Hematopoietic multipotent progenitor cell treated with erythropoietin and hydrocortisone succinate and interleukin-3 and kit ligand, for 15 days (in vitro differentiated cells): ENCODE data around the gene TMEM184A.

Source experiments
- DNase-seq: peaks from one replicate; pipeline ENCODE4 v3.0.0-alpha.2; 2015; ENCODE audit warnings: low spot score

Gene TMEM184A

DNA sequence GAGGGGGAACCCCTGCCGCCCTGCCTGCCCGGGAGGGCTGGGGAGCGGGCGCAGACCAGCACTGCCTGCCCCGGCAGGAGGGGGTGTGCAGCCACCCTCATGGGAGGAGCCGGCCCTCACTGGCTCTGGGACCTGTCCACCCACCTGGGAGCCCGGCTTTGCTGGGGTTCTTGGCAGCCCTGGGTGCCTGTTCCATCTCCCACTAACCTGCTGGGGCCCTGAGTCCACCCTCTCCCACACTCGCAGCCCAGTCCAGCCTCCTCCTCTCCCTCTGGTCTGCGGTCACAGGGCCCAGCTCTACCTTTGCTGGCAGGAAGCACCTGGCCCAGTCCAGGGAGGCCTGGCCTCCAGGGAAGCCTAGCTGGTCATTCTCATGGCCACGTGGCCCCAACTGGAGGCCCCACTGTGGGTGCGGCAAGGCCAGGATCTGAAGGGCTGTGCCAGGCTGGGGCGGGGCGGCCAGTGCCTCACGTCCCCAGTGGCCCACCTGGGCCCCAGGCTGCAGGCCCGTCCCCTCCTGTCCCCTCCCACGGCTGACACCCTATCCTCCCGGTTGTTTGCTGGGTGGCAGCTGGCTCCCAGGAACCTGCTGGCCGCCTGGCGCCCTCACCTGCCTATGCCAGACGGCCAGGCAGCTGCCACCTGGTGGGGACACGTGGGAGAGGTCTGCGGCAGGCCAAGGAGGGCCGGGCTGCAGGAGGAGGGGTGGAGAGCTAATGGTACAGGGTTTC, at the start of gene TMEM184A:
TMEM184A (minus strand) TSS at position 393 of the 731 bp plus-strand sequence. CDS start 721 bp downstream, outside the sequence.
- peak; percentile 55 for DNase-seq

- DNase-seq, result no peak
Observed at GRCh38 chr7:1604383-1604782, 48.4 kb upstream of the TMEM184A start.

GRCh38 chr7:1603346-1604225, 47.6 kb upstream of the TMEM184A start:
- no peak for DNase-seq

GRCh38 chr7:1602386-1602785, 46.4 kb upstream of the TMEM184A start:
- DNase-seq, result no peak

DNA sequence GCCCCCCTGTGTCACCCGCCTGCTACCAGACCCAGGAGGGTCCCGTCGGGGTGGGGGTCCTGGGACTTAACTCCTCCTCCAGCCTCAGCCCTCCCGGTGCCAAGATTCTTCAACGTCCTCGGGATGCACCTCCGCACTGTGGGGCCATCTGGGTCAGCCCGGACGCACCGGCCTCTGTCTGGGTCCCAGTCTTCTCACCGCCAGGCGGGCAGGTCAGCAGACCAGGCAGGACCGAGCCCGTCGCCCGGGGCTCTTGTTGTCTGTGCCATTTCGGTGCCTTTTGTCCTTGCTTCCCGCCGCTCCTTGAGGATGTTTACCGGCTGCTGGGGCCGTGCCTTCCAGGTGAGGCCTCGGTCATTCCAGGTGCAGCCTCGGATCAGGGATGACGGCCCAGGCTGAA, 46.0 kb upstream of the TMEM184A start:
- DNase-seq, result no peak

DNA sequence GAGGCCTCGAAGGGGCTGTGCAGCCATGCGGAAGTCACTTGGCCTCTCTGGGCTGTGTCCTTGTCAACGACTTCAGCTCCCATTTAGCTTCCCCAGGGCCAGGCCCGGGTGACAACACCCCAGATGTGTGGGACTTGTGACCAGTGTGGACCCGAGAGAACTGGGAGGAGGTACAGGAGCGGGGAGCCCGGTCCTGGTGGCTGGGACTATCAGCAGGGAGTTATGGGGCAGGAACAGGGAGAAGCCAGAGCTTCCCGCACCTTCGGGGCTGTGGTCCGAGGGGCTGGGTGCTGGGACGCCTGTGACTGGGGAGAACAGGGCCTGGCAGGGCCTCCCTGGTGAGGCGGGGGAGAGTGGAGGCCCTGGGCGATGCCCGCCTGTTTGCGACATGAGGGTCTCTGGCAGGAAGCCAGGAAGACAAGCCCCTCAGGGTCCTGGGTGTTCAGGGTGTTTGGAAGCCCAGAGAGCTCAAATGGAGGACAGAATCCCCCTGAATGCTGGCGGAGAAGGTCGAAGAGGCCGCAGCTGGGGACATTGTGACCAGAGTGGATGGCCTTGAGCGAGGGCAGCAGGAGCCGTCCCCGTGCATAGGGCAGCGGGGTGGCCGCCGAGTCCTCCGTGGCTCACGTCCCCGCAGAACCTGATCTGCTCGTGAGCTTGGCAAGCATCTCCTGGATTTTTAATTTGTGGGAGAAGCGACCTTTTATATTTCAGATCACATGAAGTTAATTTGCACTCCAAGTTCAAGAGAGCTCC, 43.8 kb upstream of the TMEM184A start:
- no peak for DNase-seq

GRCh38 chr7:1598961-1599639, 43.1 kb upstream of the TMEM184A start:
- DNase-seq, result no peak

DNA sequence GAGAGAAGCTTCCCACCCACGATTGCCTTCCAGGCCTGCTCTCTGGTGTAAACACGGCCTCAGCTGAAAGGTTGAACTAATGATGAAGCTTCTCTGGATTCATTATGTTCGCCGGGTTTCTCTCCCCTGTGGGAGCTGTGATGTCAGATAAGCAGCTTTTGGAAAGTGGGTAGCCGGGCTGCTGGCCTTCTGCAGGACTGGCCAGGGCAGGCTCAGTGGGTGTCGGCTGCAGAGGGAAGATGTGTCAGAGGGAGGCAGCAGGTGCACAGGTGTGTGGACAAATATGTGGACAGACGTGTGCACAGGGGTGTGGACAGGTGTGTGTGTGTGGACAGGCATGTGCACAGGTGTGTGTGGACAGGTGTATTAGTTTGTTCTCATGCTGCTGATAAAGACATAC, 42.3 kb upstream of the TMEM184A start:
- DNase-seq, result no peak

GRCh38 chr7:1597791-1598190, 41.8 kb upstream of the TMEM184A start:
- no peak for DNase-seq

GRCh38 chr7:1597066-1597760, 41.2 kb upstream of the TMEM184A start:
- no peak for DNase-seq

DNA sequence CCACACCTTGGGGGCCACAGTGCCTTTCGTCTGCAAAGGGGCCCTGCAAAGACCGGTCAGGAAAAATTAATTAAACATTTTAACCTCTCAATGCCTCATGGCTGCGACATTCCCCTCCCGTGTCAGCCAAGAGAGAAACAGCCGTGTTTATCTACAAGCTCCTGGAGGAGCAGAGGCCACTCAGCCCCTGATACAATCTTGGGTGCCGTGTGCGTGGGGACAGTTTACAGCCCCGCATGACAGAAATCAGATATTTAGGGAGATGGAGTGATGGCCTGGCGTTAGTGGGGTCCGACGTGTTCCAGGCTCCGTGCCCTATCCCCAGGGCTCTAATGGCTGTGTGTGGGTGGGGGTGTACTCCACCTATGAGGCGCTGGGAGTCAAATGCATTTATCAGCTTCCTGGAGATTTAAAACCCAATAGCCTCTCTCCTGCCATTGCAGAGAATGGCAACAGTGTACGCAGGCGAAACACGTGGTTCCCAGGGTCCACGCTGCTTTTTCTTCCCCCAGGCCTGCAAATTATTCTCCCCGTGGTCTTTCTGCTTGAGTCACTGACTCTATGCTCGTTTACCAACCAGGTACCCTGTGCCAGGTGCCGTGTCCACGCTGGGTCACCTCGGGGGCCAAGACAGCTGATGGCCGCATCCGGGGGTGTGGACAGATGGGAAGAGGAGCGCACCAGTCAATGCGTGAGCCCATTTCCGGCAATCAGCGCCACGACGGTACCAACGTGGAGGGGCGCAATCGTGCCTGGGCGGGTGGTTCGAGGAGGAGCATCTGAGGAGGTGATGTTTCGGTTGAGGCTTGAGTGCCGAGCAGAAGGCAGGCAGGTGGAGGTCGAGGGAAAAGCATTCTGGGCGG, 40.4 kb upstream of the TMEM184A start:
- DNase-seq, result no peak

GRCh38 chr7:1595636-1596035, 39.6 kb upstream of the TMEM184A start:
- no peak for DNase-seq

GRCh38 chr7:1595027-1595426, 39.0 kb upstream of the TMEM184A start:
- DNase-seq, result no peak

- DNase-seq, result no peak
Observed at GRCh38 chr7:1593904-1594421, 38.0 kb upstream of the TMEM184A start.

- peak; percentile 30 for DNase-seq
Observed at GRCh38 chr7:1593091-1593866, 37.3 kb upstream of the TMEM184A start.

DNA sequence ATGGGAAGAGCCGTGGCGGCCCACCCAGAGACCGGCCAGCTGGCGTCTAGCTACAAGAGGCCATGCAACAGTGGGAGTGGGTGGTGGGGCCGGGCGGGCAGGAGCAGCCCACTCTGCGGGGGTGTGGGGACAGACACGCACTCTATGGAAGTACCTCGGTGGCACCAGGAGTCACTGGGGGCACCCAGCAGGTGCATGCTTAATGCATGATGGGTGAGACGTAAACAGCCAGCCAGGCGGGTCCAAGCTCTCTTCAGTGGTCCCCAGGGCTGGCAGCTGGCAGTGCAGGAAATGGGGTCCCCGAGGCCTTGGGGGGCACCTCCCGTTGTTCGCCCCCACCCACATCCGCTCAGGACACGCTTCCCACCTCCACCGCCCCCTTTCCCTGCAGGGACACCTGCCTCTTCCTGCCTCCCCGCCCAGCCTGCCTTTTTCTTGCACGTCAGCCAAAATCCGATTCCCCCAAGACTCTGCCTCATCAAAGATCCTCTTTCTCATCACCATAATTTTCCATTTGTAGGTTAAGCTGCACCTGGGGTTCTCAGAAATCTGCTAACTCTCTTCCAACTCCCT, 36.4 kb upstream of the TMEM184A start:
- no peak for DNase-seq

DNA sequence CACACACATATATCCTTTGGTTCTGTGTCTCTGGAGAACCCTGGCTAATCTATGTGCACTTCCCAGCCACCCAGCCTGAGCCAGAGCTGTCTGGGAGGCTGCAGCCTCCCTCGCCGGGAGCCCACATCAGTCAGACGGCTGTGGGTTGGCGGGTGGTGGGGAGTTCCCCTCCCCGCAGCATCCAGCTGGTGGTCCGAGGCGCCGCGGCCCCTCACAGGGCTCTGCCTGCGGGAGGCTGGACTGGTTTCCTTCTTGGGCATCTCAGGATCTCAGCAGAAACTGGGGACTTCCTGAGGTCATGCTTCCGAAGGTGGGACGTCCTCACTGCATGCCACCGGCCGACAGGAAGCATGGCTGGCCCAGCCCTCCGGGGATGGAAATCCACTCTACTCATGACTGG, 35.9 kb upstream of the TMEM184A start:
- DNase-seq, result no peak

GRCh38 chr7:1591396-1591795, 35.4 kb upstream of the TMEM184A start:
- no peak for DNase-seq

GRCh38 chr7:1590887-1591286, 34.9 kb upstream of the TMEM184A start:
- DNase-seq, result no peak
